Ovary (tissue), 9 donors: ENCODE data around the gene XRCC3. TPM values are rescaled to one million over a fixed set of nuclear protein-coding genes. Genes with fewer than 3 reads are reported as not detected.

ENCODE experiments used
- DNase-seq, 5 donors: peaks; one replicate each; pipeline ENCODE4 v3.0.0-alpha.2; 2019 to 2020
- H3K27ac ChIP-seq, 2 donors: fragments of 200-600 bp; one replicate each; pipeline versions ENCODE4 v1.5.1 to v1.8.0; 2019 to 2022
- H3K27me3 ChIP-seq: fragments of 200-600 bp; one replicate; pipeline ENCODE4 v1.8.0; 2022
- H3K36me3 ChIP-seq: fragments of 200-600 bp; sonication (generic); one replicate; pipeline ENCODE4 v1.5.1; 2019
- H3K4me1 ChIP-seq: one replicate; pipeline ENCODE4 v1.8.1; 2013; ENCODE audit warnings: mild to moderate bottlenecking, moderate library complexity; ENCODE audit not compliant: insufficient read depth
- H3K4me3 ChIP-seq: fragments of 200-600 bp; sonication (generic); one replicate; pipeline ENCODE4 v1.5.1; 2017
- H3K9me3 ChIP-seq, 2 donors: fragments of 200-600 bp in 1 of 2; sonication (generic) in 1 of 2; one replicate each; pipeline versions ENCODE4 v1.5.1 to v1.8.1; 2013 to 2019; ENCODE audit warnings: mild to moderate bottlenecking in 1 of 2, moderate library complexity in 1 of 2
- EP300 ChIP-seq: sonication (generic); formaldehyde crosslinking; IDR thresholded peaks from one replicate; pipeline ENCODE4 v1.6.1; 2017; ENCODE audit warnings: antibody characterized with exemption
- POLR2A ChIP-seq: fragments of 450-650 bp; IDR thresholded peaks from one replicate; pipeline ENCODE4 v1.6.1; 2017; ENCODE audit warnings: antibody characterized with exemption, mild to moderate bottlenecking, moderate library complexity
- WGBS, 3 donors: extraction: QIAGEN DNeasy Blood & Tissue Kit in 1 of 3; methylation state at CpG; one replicate each; pipeline versions ENCODE4 v1.1.5 to v1.1.7; 2013 to 2017; 5-methylcytosine and 5-hydroxymethylcytosine counted together
- intact Hi-C, 4 donors: fragments of 100-400 bp; cut with DNase I; formaldehyde crosslinking; loops; one replicate each; pipeline versions ENCODE4 v1.11.0 to v1.15.1; 2022 to 2023
- polyA plus RNA-seq, 2 donors: library from polyadenylated mRNA; stranded (reverse); fragments of 200-250 nt in 1 of 2; fragments of 350-450 nt in 1 of 2; fragmentation: Illumina TruSeq in 1 of 2; extraction: RNeasy Lipid Tissue Mini Kit (QIAGEN cat#74804) in 1 of 2; gene quantifications; one replicate each; pipeline ENCODE4 v1.2.3, GENCODE V29; 2013 to 2014
- total RNA-seq, 7 donors: library from RNA; depleted of rRNA in 2 of 7; stranded (reverse); fragments of >200 nt in 2 of 7; fragmentation: NEBNext Ultra II Directional in 3 of 7; extraction: Animal tissue kit (Norgen Biotek cat#: 25700) in 3 of 7; gene quantifications; one replicate each; pipeline versions ENCODE4 v1.1.0 to v1.2.4, GENCODE V29; 2016 to 2023
- TF ChIP-seq, protein P1 (sequence below), 3 donors: fragments of 450-650 bp in 2 of 3; fragments of 200-600 bp in 1 of 3; IDR thresholded peaks; one replicate each; pipeline versions ENCODE4 v1.5.1 to v1.8.0; 2016 to 2022; ENCODE audit warnings: antibody characterized with exemption in 3 of 3, mild to moderate bottlenecking in 1 of 3
- donor health status: DM: no; HTN: no; CAD: no; lungs with moderate emphysema.
- donor health status: DM: no; HTN: no; CAD: no.
- donor health status: Bipolar disorder and iron deficiency.
- donor health status: DM: yes; HTN: yes; CAD: no.
- donor health status: DM: no; HTN: no; CAD: no.
- donor health status: DM: yes; HTN: yes; CAD: no.

XRCC3 gene
- total and polyA plus RNA-seq, 9 donors = 1.4 to 8.5 (median 3.7) TPM

DNA sequence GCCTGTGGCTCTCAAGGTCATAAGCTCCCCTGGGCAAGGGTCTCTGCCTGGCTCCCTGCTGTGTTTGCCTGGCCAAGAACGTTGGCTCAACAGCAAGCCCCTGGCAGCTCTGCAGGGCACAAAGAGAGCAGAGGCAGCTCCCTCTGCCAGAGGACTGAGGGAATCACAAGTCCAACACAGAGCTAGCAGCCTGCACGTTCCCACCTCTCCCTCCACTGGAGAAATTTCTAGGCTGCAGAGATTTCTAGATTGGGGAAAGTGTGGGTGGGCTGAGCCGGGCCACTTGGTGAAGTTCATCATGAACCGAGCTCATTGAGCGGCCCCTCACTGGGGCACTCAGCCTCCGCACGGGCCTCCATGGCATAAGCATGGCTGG is 20.2 kb upstream of the XRCC3 start:
- Histone ChIP-seq H3K27ac (no peak overlapping the region), H3K9me3 (no peaks in the 10 kb centered on the region), H3K27me3 (no peaks in the 10 kb centered on the region), H3K4me3 (no peak overlapping the region), H3K36me3 (no peaks in the 10 kb centered on the region), H3K4me1 (peaks cover 28% of the 10 kb centered on the region)
- intact Hi-C loops = loop anchor here in 1 of 4 donors (10.0 kb wide), 1 partner anchor 161 kb away; no protein-coding TSS in a partner anchor
- WGBS, 3 donors = 32 to 51% (median 39%) methylated on average over 7 of the region's 7 CpGs
- TF ChIP-seq POLR2A (no peak), EP300 (no peak)
- TF ChIP-seq, protein P1, sequence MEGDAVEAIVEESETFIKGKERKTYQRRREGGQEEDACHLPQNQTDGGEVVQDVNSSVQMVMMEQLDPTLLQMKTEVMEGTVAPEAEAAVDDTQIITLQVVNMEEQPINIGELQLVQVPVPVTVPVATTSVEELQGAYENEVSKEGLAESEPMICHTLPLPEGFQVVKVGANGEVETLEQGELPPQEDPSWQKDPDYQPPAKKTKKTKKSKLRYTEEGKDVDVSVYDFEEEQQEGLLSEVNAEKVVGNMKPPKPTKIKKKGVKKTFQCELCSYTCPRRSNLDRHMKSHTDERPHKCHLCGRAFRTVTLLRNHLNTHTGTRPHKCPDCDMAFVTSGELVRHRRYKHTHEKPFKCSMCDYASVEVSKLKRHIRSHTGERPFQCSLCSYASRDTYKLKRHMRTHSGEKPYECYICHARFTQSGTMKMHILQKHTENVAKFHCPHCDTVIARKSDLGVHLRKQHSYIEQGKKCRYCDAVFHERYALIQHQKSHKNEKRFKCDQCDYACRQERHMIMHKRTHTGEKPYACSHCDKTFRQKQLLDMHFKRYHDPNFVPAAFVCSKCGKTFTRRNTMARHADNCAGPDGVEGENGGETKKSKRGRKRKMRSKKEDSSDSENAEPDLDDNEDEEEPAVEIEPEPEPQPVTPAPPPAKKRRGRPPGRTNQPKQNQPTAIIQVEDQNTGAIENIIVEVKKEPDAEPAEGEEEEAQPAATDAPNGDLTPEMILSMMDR (IDR thresholded peaks at IDR 0.05) = no peak
- DNase-seq = peak in 1 of 5 donors; percentile 45

DNA sequence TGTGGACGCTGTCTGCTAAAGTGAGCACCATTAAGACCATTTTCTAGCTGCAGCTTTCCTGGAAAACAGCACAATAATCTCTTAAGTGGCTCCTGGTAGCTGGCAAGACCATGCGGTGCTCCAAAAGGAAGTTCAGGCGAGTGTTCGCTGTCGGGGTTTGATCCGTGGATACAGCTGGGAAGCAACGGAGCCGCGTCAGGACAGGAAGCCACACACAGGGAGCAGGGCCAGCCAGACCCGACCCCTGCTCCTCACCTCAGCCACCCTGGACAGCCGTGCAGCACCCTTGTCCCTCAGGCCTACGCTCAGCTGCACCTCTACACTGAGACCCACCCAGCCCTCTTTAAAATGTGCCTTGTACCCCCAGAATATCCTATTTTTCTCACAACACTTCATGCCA is 19.8 kb upstream of the XRCC3 start:
- no peaks in the 10 kb centered on the region for H3K27me3 ChIP-seq
- H3K4me1 ChIP-seq = peaks cover 30% of the 10 kb centered on the region
- H3K36me3 ChIP-seq = no peaks in the 10 kb centered on the region
- H3K9me3 ChIP-seq = no peaks in the 10 kb centered on the region
- peak in 3 of 5 donors; percentile 22 to 49 (median 35) for DNase-seq
- TF ChIP-seq, protein P1 (IDR thresholded peaks at IDR 0.05) = no peak
- no peak for TF ChIP-seq POLR2A
- no peak for TF ChIP-seq EP300
- no peak overlapping the region for H3K4me3 ChIP-seq
- intact Hi-C loops = loop anchor here in 1 of 4 donors (10.0 kb wide), 1 partner anchor 160 kb away; no protein-coding TSS in a partner anchor
- no peak overlapping the region for H3K27ac ChIP-seq
- 35 to 49% (median 46%) methylated on average over 12 of the region's 12 CpGs for WGBS, 3 donors

DNA sequence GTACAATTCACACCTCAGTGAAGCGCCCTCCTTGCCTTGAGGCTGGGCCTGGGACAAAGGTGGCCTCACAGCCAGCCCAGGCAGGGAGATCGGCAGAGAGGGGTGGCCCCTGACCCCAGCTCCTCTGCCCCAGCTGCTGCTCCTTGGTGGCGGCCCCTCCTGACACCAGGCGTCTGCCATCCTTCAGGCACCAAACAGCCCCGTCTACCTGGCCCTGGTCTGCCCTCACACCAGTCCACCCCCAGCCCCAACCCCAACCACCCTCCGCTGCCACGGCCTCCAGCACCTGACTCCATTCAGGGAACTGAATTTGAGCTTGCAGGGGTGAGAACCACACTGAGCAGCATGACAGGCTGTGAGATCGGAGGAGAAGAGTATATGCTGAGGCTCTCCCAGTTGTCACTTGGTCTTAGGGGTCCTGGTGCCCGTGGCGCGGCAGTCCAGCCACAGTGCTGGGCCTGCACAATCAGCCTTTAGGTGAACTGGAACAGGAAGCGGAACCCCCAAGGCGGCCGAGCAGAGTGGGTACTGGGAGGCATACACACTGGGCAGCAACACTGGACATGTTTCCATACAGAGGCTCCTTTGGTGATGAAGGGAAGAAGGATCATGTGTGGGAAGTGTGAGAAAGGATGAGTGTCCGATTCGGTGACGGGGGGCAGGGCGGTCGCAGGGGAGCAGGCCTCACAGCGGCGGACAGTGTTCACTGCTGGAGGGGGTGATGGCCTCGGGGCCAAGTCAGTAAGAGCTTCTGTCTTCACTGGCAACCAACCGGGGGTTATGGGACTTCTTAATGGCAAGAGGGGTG is 19.0 kb upstream of the XRCC3 start:
- no peaks in the 10 kb centered on the region for H3K36me3 ChIP-seq
- H3K4me3 ChIP-seq = no peak overlapping the region
- peak in 2 of 5 donors; percentile 18 to 32 for DNase-seq
- TF ChIP-seq, protein P1 (IDR thresholded peaks at IDR 0.05) = no peak
- TF ChIP-seq EP300 (no peak), POLR2A (no peak)
- WGBS, 3 donors = 86 to 88% (median 87%) methylated on average over 23 of the region's 23 CpGs
- peaks cover 30% of the 10 kb centered on the region for H3K4me1 ChIP-seq
- no peak overlapping the region for H3K27ac ChIP-seq
- no peaks in the 10 kb centered on the region for H3K9me3 ChIP-seq
- H3K27me3 ChIP-seq = no peaks in the 10 kb centered on the region
- intact Hi-C loops = loop anchor here in 1 of 4 donors (10.0 kb wide), 1 partner anchor 159 kb away; no protein-coding TSS in a partner anchor

DNA sequence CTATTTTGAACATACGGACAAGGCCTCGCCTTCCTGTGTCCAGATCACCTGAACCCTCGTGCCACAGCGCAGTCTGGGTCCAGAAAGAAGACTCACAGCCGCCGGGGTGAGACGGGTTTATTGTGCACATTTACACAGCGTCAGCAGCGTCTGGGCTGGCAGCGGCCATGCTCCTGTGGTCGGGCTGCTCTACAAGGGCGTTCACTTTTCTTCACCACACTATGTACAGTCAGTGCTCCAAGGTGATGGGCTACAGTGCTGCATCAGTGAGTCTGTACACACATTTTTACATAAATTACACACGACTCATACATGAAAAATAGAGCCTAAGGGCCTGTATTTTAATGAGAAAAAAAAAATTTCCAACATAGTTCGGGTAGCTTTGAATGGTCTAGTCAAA is 18.4 kb upstream of the XRCC3 start:
- H3K9me3 ChIP-seq = no peaks in the 10 kb centered on the region
- WGBS, 3 donors = 87 to 91% (median 89%) methylated on average over 14 of the region's 14 CpGs
- H3K4me1 ChIP-seq = peaks cover 30% of the 10 kb centered on the region
- no peaks in the 10 kb centered on the region for H3K36me3 ChIP-seq
- no peak for TF ChIP-seq EP300
- no peak for TF ChIP-seq POLR2A
- TF ChIP-seq, protein P1 (IDR thresholded peaks at IDR 0.05) = no peak
- no peak overlapping the region for H3K27ac ChIP-seq
- intact Hi-C loops = loop anchor here in 1 of 4 donors (10.0 kb wide), 1 partner anchor 159 kb away; no protein-coding TSS in a partner anchor
- peak in 2 of 5 donors; percentile 13 to 34 for DNase-seq
- H3K27me3 ChIP-seq = no peaks in the 10 kb centered on the region
- no peak overlapping the region for H3K4me3 ChIP-seq
